Endothelial cell of umbilical vein (primary cell): Measurements from ENCODE around the gene GAB2.

Source experiments
- CTCF ChIP-seq, 2 donors: IDR thresholded peaks; 1 replicate in 1 of 2; 2 replicates in 1 of 2; pipeline ENCODE4 v1.5.1; 2011; ENCODE audit warnings: low read length in 2 of 2, mild to moderate bottlenecking in 2 of 2, moderate library complexity in 2 of 2, control low read depth in 1 of 2, inconsistent platforms in 1 of 2, low read depth in 1 of 2; ENCODE audit not compliant: insufficient read depth in 1 of 2; ENCODE audit errors: extremely low read depth in 1 of 2
- EZH2 ChIP-seq: IDR thresholded peaks from 2 replicates; pipeline ENCODE4 v1.6.1; 2012; ENCODE audit warnings: borderline replicate concordance, low read depth, mild to moderate bottlenecking, moderate library complexity, low read length, inconsistent platforms; ENCODE audit not compliant: severe bottlenecking
- FOS ChIP-seq: IDR thresholded peaks from 2 replicates; pipeline ENCODE4 v1.6.1; 2011; ENCODE audit warnings: mild to moderate bottlenecking, low read length, moderate library complexity, borderline replicate concordance; ENCODE audit not compliant: insufficient read depth
- GATA2 ChIP-seq: IDR thresholded peaks from 2 replicates; pipeline ENCODE4 v1.7.0; 2011; ENCODE audit warnings: low read depth, mild to moderate bottlenecking, moderate library complexity, mixed read lengths, low read length; ENCODE audit not compliant: insufficient read length, insufficient read depth
- JUN ChIP-seq: IDR thresholded peaks from 2 replicates; pipeline ENCODE4 v1.6.1; 2011; ENCODE audit warnings: borderline replicate concordance, low read depth; ENCODE audit not compliant: insufficient read length, insufficient read depth
- MAX ChIP-seq: IDR thresholded peaks from 2 replicates; pipeline ENCODE4 v1.6.1; 2011; ENCODE audit not compliant: insufficient read depth, insufficient read length
- MYC ChIP-seq: IDR thresholded peaks from one replicate; pipeline ENCODE4 v1.6.1; 2011; ENCODE audit warnings: mild to moderate bottlenecking, low read depth, low read length
- POLR2A ChIP-seq: IDR thresholded peaks from 2 replicates; pipeline ENCODE4 v1.6.1; 2012; ENCODE audit warnings: low read depth, mild to moderate bottlenecking, control low read depth, low read length
- POLR2AphosphoS5 ChIP-seq: IDR thresholded peaks from 2 replicates; pipeline ENCODE4 v1.6.1; 2012; ENCODE audit warnings: low read depth, mild to moderate bottlenecking, control low read depth, low read length, moderate library complexity; ENCODE audit not compliant: insufficient read depth

GRCh38 chr11:78351193-78351592, 66.4 kb downstream of the GAB2 start:
- TF ChIP-seq POLR2A (no peak), CTCF (IDR thresholded peaks at IDR 0.05; ENCODE audit: extremely low read depth in 1 of 2, insufficient read depth in 1 of 2, low read depth in 1 of 2, low read length in 2 of 2) (no peak), POLR2AphosphoS5 (no peak), EZH2 (no peak), MAX (no peak), FOS (no peak), MYC (no peak), JUN (no peak), GATA2 (no peak)
